ENCODE results near the gene NDUFB7. TPM values are rescaled to one million over a fixed set of nuclear protein-coding genes. Genes with fewer than 3 reads are reported as not detected.

NDUFB7 gene
- total RNA-seq, 1 experiment from 2014 or later, result 155 TPM

- TF ChIP-seq, protein P1, sequence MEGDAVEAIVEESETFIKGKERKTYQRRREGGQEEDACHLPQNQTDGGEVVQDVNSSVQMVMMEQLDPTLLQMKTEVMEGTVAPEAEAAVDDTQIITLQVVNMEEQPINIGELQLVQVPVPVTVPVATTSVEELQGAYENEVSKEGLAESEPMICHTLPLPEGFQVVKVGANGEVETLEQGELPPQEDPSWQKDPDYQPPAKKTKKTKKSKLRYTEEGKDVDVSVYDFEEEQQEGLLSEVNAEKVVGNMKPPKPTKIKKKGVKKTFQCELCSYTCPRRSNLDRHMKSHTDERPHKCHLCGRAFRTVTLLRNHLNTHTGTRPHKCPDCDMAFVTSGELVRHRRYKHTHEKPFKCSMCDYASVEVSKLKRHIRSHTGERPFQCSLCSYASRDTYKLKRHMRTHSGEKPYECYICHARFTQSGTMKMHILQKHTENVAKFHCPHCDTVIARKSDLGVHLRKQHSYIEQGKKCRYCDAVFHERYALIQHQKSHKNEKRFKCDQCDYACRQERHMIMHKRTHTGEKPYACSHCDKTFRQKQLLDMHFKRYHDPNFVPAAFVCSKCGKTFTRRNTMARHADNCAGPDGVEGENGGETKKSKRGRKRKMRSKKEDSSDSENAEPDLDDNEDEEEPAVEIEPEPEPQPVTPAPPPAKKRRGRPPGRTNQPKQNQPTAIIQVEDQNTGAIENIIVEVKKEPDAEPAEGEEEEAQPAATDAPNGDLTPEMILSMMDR (conservative IDR thresholded peaks at IDR 0.05), result no peak
- no peak overlapping the region for H3K56ac ChIP-seq (ENCODE audit: insufficient read length, low read depth, low read length)
- no peak overlapping the region for H3K9ac ChIP-seq (ENCODE audit: extremely low read depth, insufficient read length, low read length)
- peaks cover 9% of the 10 kb centered on the region for H3K79me1 ChIP-seq (ENCODE audit: insufficient read depth, low read depth, low read length, poor library complexity, severe bottlenecking)
- H2BK120ac ChIP-seq (ENCODE audit: low read depth, low read length, poor library complexity, severe bottlenecking), result no peak overlapping the region
- no CpG with 5 or more reads among the region's 23 CpGs for WGBS (ENCODE audit: extremely low coverage, insufficient read length, low lambda C conversion rate)
- 0 out of 5 replicates have a peak overlapping the region, but pooled peaks of 1 of the 2 experiments have one; percentile 46 for H3K4me3 Mint-ChIP-seq
- no peaks in the 10 kb centered on the region; the same call in 1 of the 2 replicates for H3K4me1 ChIP-seq (ENCODE audit: insufficient read depth, low read length)
- no peak overlapping the region for H4K5ac ChIP-seq (ENCODE audit: insufficient read length, low read depth, low read length)
- H3K14ac ChIP-seq (ENCODE audit: insufficient read depth, low read length), result no peak overlapping the region; the same call in 1 of the 2 replicates
- peaks cover 7 to 16% (median 8%) of the 10 kb centered on the region in 3 experiments; a peak in 6 of 7 replicates for H3K36me3 Mint-ChIP-seq (ENCODE audit: insufficient read depth in 1 of 3, low read depth in 3 of 3)
- H2BK5ac ChIP-seq (ENCODE audit: insufficient read length, low read length), result no peak overlapping the region
- no peak overlapping the region for H4K8ac ChIP-seq (replicated peaks; ENCODE audit: insufficient read length, low read depth, low read length)
- no peak overlapping the region for H2BK12ac ChIP-seq (ENCODE audit: insufficient read length, low read depth, low read length)
- H2AFZ ChIP-seq (ENCODE audit: low read length), result no peak overlapping the region
- peak; percentile 68 for DNase-seq
- no peak overlapping the region for H2BK15ac ChIP-seq (ENCODE audit: low read depth, low read length)
- H4K91ac ChIP-seq (ENCODE audit: insufficient read length, low read depth, low read length), result no peak overlapping the region
- no peak overlapping the region for H3K18ac ChIP-seq (ENCODE audit: insufficient read length, low read depth, low read length)
- no peaks in the 10 kb centered on the region for H3K27me3 Mint-ChIP-seq (ENCODE audit: low read depth)
- no peaks in the 10 kb centered on the region for H3K23me2 ChIP-seq (ENCODE audit: insufficient read length, low read depth, low read length, poor library complexity, severe bottlenecking)
- peak overlapping the region in 2 of 3 experiments; percentile 58 to 64; a peak in 3 of 7 replicates for H3K27ac Mint-ChIP-seq
- peaks cover 32 to 49% of the 10 kb centered on the region in 2 experiments for H3K4me1 Mint-ChIP-seq
- no peaks in the 10 kb centered on the region for H3K9me3 ChIP-seq (ENCODE audit: control insufficient read depth, low read depth, low read length)
- no peak overlapping the region for H3K4me2 ChIP-seq (ENCODE audit: insufficient read depth, insufficient read length, low read length)
- H2BK20ac ChIP-seq (ENCODE audit: low read depth, low read length, poor library complexity, severe bottlenecking), result no peak overlapping the region
- no peak overlapping the region for H3K23ac ChIP-seq (ENCODE audit: insufficient read length, low read depth, low read length)
- H3K9me3 Mint-ChIP-seq, result no peaks in the 10 kb centered on the region
- peaks cover 1% of the 10 kb centered on the region; the same call in 1 of the 2 replicates for H3K79me2 ChIP-seq (ENCODE audit: insufficient read depth, low read length)
- no peak overlapping the region for H2AK5ac ChIP-seq (ENCODE audit: insufficient read length, low read length)
- no peak overlapping the region for H3T11ph ChIP-seq (ENCODE audit: low read length)
- no peak overlapping the region for H3K27ac ChIP-seq (ENCODE audit: insufficient read length, low read depth, low read length)
- no peaks in the 10 kb centered on the region for H3K27me3 ChIP-seq (ENCODE audit: insufficient read depth, low read length)
- no peaks in the 10 kb centered on the region for H4K20me1 ChIP-seq (ENCODE audit: control insufficient read depth, insufficient read depth, insufficient read length)
- no peak overlapping the region for H3K4ac ChIP-seq (ENCODE audit: low read depth, low read length)
These were observed 8.9 kb downstream of the NDUFB7 start for GRCh38 chr19:14562660-14563589.
